Activated CD8-positive, alpha-beta memory T cell treated with anti-CD3 and anti-CD28 coated beads for 1 hour (primary cell): ENCODE data around the gene MACROD2.
"Not testable (repeated sequence)": the region's sequence is repeated elsewhere in the genome, so short reads cannot be mapped to it uniquely, and the experiment has no call there.

Experiments
- DNase-seq, 2 donors: peaks; one replicate each; pipeline ENCODE4 v3.0.0-alpha.2; 2020; ENCODE audit warnings: low read depth in 1 of 2; ENCODE audit errors: extremely low read depth in 1 of 2

Gene MACROD2

GRCh38 chr20:14178952-14179351 lies 183.6 kb downstream of the MACROD2 start:
- no peak for DNase-seq

DNA sequence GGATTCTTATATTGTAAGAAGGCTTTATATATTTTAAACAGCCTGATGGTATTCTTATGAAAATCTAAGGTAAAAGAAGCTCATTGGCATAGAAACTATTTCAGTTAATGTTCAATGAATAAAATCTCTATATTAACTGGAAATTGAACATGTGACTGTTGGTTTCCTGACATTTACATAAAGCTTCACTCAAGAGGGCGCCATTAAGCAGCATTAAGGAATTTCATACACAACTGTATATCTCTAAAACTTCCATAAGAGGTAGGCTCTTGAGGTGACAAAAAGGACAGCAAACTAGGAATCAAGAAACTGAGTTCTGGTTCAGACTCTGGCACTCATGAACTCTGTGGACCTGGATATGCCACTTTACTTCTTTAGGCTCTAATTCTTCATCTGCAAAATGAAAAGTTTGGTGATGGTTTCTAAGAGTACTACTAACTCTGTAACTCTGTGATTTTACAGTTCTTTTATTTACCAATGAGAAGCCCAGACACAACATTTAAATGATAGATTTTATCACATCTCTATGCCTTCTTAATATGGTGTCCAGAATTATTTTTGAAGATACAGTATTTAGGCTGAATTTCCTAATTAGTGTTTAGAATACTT lies 194.6 kb downstream of the MACROD2 start:
- DNase-seq, result no peak

- DNase-seq, result no peak
These were observed 196.2 kb downstream of the MACROD2 start for GRCh38 chr20:14191559-14191958.

GRCh38 chr20:14193443-14193842 lies 198.1 kb downstream of the MACROD2 start:
- DNase-seq, result no peak

DNA sequence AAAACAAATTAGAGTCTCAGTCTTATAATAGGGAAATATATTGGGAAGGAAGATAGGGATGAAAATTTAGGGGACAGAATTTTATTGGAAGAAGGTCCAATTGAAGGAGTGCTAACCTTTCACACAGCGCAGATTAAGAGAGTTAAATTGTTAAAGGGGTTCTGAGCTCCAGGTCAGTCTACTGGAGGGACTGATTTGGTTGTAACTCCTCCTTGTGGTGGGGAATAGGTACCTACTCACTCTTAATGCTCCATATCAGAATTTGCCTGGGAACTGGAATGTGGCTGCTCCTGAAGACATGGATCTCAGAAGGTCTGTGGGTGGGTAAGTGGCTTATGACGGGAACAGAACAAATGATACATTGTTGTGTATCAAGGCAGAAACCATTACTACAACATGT lies 198.6 kb downstream of the MACROD2 start:
- DNase-seq, result no peak

GRCh38 chr20:14197097-14197496 lies 201.8 kb downstream of the MACROD2 start:
- DNase-seq, result no peak

DNA sequence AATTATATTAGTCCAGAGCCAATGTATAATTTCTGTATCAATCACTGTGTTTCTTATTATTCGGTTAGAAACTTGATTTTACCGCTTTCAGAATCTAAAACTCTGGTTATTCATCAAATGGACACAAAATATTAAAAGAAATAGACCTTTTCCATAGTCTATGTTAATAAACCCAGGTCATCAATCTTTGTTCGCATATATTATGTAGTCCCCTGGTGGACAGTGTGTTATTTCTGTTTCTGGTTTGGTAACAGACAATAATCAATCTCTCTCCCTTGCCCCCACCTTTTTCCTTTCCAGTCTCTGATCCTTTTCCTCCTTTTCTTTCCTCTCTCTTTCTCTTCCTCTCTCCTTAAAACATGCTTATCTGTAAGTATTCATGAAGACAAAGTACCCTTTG lies 203.1 kb downstream of the MACROD2 start:
- DNase-seq, result no peak

GRCh38 chr20:14199111-14199510 lies 203.8 kb downstream of the MACROD2 start:
- DNase-seq, result no peak

GRCh38 chr20:14203657-14204056 lies 208.3 kb downstream of the MACROD2 start:
- DNase-seq, result no peak

DNA sequence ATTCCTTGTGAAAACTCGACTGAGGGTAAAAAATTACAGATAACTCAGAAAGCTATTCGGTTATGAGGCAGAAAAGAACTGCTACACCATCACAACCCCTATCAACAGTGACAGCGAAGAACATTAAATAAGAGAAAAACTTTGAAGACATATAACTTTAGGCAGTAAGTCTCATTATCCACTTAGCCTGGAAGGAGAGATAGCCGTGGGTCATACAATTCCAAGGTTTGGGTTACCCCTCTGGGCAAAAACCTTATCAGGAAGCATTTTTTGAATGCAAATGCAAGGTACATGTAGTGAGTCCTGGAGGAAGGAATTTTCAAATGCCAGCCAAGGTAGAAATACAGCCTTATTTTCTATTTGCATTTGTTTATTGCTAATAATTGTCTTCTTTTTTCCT lies 212.3 kb downstream of the MACROD2 start:
- DNase-seq, result no peak

DNA sequence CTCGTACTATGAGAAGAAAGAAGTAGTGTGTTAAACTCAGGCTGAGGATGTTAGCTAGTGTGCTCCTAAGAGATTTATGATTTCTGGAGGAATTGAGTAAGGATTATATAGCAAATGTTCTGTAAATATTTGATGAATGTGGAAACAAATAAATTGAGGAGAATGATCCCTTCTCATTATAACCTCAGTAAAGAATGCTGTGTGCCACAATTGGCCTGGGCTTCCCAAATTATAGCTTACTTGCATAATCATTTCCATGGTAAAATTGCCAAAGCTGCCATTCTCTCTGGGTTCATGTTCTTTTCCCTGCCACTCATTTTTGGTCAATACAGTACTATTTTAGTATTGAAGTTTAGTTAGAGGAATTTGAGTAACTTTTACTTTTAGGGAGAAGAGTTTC lies 213.6 kb downstream of the MACROD2 start:
- DNase-seq, result no peak

- no peak for DNase-seq
These were observed 214.8 kb downstream of the MACROD2 start for GRCh38 chr20:14210146-14210545.

DNA sequence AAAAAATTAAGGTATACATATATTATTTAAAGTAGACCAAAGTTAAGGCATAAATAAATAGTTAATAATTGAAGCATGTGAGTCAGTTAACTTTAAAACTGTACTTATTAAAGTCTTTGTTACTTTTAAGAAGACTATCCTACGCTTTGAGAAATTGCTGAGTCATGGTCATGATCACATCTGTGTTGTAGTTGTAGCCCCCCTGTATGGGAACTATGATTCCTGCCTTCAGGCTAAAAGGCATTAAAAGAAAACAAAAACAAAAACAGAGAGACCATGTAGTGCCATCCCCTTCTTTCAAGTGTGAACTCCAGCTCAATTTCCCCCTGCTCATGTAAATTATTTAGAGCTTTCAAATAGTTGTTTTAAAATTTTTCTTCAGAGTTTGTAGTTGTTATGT lies 218.7 kb downstream of the MACROD2 start:
- no peak for DNase-seq

DNA sequence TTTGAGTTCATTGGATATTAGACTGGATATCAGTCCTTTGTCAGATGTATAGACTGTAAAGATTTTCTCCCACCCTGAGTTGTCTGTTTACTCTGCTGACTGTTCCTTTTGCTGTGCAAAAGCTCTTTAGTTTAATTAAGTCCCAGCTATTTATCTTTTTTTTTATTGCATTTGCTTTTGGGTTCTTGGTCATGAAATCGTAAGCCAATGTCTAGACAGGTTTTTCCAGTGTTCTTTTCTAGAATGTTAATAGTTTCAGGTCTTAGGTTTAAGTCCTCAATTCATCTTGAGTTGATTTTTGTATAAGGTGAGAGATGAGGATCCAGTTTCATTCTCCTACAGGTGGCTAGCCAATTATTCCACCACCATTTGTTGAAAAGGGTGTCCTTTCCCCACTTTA lies 220.6 kb downstream of the MACROD2 start:
- DNase-seq, result not testable (repeated sequence)

DNA sequence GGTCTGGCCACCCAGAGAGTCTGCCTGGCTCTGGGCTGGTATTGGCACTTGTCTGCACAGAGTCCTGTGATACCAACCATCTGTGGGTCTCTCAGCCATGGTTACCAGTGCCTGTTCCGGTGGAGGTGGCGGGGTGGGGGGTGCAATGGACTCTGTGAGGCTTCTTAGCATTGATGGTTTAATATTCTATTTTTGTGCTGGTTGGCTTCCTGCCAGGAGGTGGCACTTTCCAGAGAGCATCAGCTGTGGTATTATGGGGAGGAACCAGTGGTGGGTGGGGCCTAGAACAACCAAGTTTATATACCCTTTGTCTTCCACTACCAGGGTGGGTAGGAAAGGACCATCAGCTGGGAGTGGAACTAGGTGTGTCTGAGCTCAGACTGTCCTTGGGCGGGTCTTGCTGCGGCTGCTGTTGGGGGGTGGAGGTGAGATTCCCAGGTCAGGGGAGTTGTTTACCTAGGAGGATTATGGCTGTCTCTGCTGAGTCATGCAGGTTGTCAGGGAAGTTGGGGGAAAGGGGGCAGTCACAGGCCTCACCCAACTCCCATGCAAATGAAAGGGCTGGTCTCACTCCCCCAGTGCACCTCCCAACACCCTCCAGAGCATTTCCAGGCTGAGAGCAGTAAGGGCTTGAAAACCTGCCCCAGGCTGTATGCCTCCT lies 224.6 kb downstream of the MACROD2 start:
- no peak for DNase-seq

DNA sequence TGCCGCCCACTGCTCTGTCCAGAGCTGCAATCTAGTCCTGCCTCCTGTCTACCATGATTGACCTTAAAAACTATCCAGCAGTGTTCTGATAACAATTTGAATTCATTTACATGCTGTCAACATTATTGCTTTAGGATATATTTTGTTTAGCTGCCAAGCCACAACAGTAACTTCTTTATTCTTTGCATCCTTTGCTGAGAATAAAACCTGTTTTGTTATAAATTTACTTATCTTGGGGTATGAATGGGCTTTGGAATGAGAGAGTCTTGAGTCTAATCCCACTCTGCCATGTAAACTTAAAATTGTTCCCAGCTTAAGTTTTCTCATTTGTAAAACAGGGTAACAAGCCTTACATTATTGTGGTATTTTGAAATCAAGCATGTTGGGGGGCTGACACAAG lies 225.7 kb downstream of the MACROD2 start:
- DNase-seq, result no peak

- no peak for DNase-seq
These were observed 228.5 kb downstream of the MACROD2 start for GRCh38 chr20:14223806-14224205.

GRCh38 chr20:14226051-14227049 lies 231.0 kb downstream of the MACROD2 start:
- not testable (repeated sequence) for DNase-seq

DNA sequence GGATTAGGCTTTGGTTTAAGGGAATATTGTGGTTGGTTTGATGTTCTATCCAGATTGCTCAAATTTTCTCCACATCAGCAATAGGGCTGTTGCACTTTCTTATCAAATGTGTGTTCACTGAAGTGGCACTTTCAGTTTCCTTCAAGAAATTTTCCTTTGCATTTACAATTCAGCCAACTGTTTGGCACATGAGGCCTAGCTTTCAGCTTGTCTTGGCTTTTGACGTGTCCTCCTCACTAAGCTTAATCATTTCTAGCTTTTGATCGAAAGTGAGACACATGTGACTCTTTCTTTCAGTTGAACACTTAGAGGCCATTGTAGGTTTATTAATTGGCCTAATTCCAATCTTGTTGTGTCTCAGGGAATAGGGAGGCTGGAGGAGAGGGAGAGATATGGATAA lies 237.3 kb downstream of the MACROD2 start:
- DNase-seq, result no peak

DNA sequence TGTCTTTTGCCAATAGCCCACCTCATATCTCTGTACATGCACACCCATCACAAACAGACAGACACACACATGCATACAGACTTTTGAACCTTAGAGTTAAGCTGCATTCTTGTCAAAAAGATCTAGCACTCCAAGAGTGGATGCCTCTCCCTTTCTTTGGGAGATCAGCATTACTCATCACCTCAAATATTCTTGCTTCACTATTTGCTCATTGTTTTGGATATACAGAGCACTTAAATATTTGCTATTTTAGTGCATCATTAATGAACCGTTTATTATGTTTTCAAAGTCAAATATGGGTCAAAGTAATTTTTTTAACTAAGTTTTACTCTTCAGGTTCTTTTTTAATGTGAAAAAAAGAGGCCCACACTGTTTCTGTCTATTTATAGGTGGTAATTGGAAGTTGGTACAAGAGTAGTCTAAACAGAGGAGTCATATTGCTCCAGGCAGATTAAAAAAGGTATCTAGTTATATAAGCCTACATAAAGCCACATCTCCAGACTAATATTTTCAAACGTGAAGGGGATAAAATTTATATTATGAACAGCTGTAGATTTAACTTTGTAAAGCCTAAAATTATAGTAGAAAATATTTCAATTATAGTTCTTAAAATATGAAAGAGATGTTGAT lies 239.5 kb downstream of the MACROD2 start:
- no peak for DNase-seq

- no peak for DNase-seq
These were observed 240.0 kb downstream of the MACROD2 start for GRCh38 chr20:14235355-14235754.
